ENCODE measurements around the gene MRPL9.

Gene MRPL9

GRCh38 chr1:151762941-151763921, at the start of gene MRPL9:
Gene MRPL9 (minus strand): TSS chr1:151763496. CDS start chr1:151763479, 17 bp downstream.
- peak; percentile 86 for DNase-seq

- DNase-seq = no peak
Measured at GRCh38 chr1:151811181-151811580, 47.9 kb upstream of the MRPL9 start.

GRCh38 chr1:151809985-151810556, 46.8 kb upstream of the MRPL9 start:
- no peak for DNase-seq

GRCh38 chr1:151809290-151809984, 46.1 kb upstream of the MRPL9 start:
- no peak for DNase-seq

- no peak for DNase-seq
Measured at GRCh38 chr1:151807766-151808165, 44.5 kb upstream of the MRPL9 start.

GRCh38 chr1:151807131-151807530, 43.8 kb upstream of the MRPL9 start:
- no peak for DNase-seq

GRCh38 chr1:151806170-151806569, 42.9 kb upstream of the MRPL9 start:
- no peak for DNase-seq

GRCh38 chr1:151805066-151805820, 41.9 kb upstream of the MRPL9 start, which contains the start of gene LINGO4:
Gene LINGO4 (minus strand): TSS chr1:151805419. CDS start chr1:151802704, 2,715 bp downstream.
- no peak for DNase-seq

- no peak for DNase-seq
Measured at GRCh38 chr1:151803915-151804314, 40.6 kb upstream of the MRPL9 start.

GRCh38 chr1:151803164-151803563, 39.9 kb upstream of the MRPL9 start:
- DNase-seq = no peak

GRCh38 chr1:151802372-151802771, 39.1 kb upstream of the MRPL9 start:
- DNase-seq = no peak

GRCh38 chr1:151801846-151802245, 38.5 kb upstream of the MRPL9 start:
- DNase-seq = no peak

GRCh38 chr1:151801310-151801820, 38.1 kb upstream of the MRPL9 start:
- no peak for DNase-seq

- DNase-seq = no peak
Measured at GRCh38 chr1:151800830-151801229, 37.5 kb upstream of the MRPL9 start.

GRCh38 chr1:151799179-151800022, 36.1 kb upstream of the MRPL9 start:
- no peak for DNase-seq

- no peak for DNase-seq
Measured at GRCh38 chr1:151798571-151798970, 35.3 kb upstream of the MRPL9 start.

GRCh38 chr1:151790940-151791651, 27.8 kb upstream of the MRPL9 start:
- DNase-seq = peak; percentile 26

- DNase-seq = peak; percentile 100
Measured at GRCh38 chr1:151790071-151790939, 27.0 kb upstream of the MRPL9 start, which contains the start of gene TDRKH. Gene TDRKH (minus strand): TSS chr1:151790500. CDS start chr1:151783022, 7,478 bp downstream.

- DNase-seq = no peak
Measured at GRCh38 chr1:151787689-151788088, 24.4 kb upstream of the MRPL9 start.

- no peak for DNase-seq
Measured at GRCh38 chr1:151783796-151784195, 20.5 kb upstream of the MRPL9 start.

Measured in NCI-H1105 treated with DMSO at 0.1 percent for 48 hours (cell line).